Measurements from ENCODE around the gene SH2D3A. TPM values are rescaled to one million over a fixed set of nuclear protein-coding genes. Genes with fewer than 3 reads are reported as not detected.
A peak's percentile ranks its signal among the peaks of the same experiment; 100 is the strongest.

Gene SH2D3A
- total RNA-seq, 1 experiment from 2014 or later, result 17.9 TPM

DNA sequence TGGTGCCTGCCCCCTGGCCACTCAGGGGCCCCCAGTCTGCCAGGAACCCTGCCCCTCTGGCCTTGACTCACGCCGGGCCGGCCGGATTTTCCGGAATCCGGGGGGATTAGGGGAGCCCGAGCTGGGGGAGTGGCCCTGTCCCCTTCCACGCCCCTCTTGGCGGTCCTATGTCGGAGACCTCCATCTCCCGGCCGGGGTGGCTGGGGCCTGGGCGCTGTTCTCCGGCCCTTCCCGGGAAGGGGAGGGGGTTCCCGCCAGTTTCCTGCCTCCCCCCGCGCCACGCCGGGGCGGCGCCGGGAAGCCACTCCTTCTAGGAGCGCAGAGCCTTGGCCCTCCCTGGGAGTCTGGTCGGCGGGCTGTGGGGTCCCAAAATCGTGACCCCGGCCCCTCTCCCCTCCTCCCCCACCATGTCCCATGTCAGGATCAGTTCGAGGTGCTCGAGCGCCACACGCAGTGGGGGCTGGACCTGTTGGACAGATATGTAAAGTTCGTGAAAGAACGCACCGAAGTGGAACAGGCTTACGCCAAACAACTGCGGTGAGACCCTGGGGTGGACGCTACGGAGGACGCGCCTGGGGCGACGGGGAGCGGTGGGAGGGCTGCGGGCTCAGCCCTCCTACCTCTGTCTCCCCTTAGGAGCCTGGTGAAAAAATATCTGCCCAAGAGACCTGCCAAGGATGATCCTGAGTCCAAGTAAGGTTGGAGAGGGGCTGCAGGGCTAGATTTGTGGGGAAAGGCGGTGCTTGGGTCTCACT, 26.5 kb downstream of the SH2D3A start:
- no peak overlapping the region for H4K5ac ChIP-seq (ENCODE audit: insufficient read length, low read depth, low read length)
- no peaks in the 10 kb centered on the region for H3K9me3 Mint-ChIP-seq
- no peak overlapping the region for H2BK15ac ChIP-seq (ENCODE audit: low read depth, low read length)

More for the DNA sequence above, 26.5 kb downstream of the SH2D3A start:
- WGBS (ENCODE audit: extremely low coverage, insufficient read length, low lambda C conversion rate), result no CpG with 5 or more reads among the region's 46 CpGs
- Histone ChIP-seq H3K27me3 (ENCODE audit: insufficient read depth, low read length) (no peaks in the 10 kb centered on the region), H3K14ac (ENCODE audit: insufficient read depth, low read length) (no peak overlapping the region; the same call in 1 of the 2 replicates), H3K4ac (ENCODE audit: low read depth, low read length) (no peak overlapping the region), H4K20me1 (ENCODE audit: control insufficient read depth, insufficient read depth, insufficient read length) (no peaks in the 10 kb centered on the region), H3K23me2 (ENCODE audit: insufficient read length, low read depth, low read length, poor library complexity, severe bottlenecking) (peaks cover 21% of the 10 kb centered on the region), H2BK5ac (ENCODE audit: insufficient read length, low read length) (no peak overlapping the region), H3K27ac (ENCODE audit: insufficient read length, low read depth, low read length) (no peak overlapping the region), H3K56ac (ENCODE audit: insufficient read length, low read depth, low read length) (no peak overlapping the region), H4K91ac (ENCODE audit: insufficient read length, low read depth, low read length) (no peak overlapping the region), H4K8ac (replicated peaks; ENCODE audit: insufficient read length, low read depth, low read length) (no peak overlapping the region), H3T11ph (ENCODE audit: low read length) (no peak overlapping the region), H3K79me2 (ENCODE audit: insufficient read depth, low read length) (no peaks in the 10 kb centered on the region; the same call in 1 of the 2 replicates), H3K9me3 (ENCODE audit: control insufficient read depth, low read depth, low read length) (no peaks in the 10 kb centered on the region), H3K9ac (ENCODE audit: extremely low read depth, insufficient read length, low read length) (peak overlapping the region; percentile 56), H2AK5ac (ENCODE audit: insufficient read length, low read length) (no peak overlapping the region), H3K4me2 (ENCODE audit: insufficient read depth, insufficient read length, low read length) (peak overlapping the region; percentile 42), H3K4me1 (ENCODE audit: insufficient read depth, low read length) (peaks cover 12% of the 10 kb centered on the region), H3K23ac (ENCODE audit: insufficient read length, low read depth, low read length) (no peak overlapping the region), H2BK20ac (ENCODE audit: low read depth, low read length, poor library complexity, severe bottlenecking) (no peak overlapping the region), H3K79me1 (ENCODE audit: insufficient read depth, low read depth, low read length, poor library complexity, severe bottlenecking) (no peaks in the 10 kb centered on the region), H2AFZ (ENCODE audit: low read length) (no peak overlapping the region), H3K18ac (ENCODE audit: insufficient read length, low read depth, low read length) (no peak overlapping the region), H2BK12ac (ENCODE audit: insufficient read length, low read depth, low read length) (no peak overlapping the region), H2BK120ac (ENCODE audit: low read depth, low read length, poor library complexity, severe bottlenecking) (no peak overlapping the region)
- peak overlapping the region; percentile 84 to 92 for H3K4me3 Mint-ChIP-seq
- H3K27me3 Mint-ChIP-seq (ENCODE audit: low read depth), result no peaks in the 10 kb centered on the region
- peaks cover 49 to 65% of the 10 kb centered on the region in 2 experiments for H3K4me1 Mint-ChIP-seq
- peak; percentile 69 for DNase-seq
- TF ChIP-seq, protein P1, sequence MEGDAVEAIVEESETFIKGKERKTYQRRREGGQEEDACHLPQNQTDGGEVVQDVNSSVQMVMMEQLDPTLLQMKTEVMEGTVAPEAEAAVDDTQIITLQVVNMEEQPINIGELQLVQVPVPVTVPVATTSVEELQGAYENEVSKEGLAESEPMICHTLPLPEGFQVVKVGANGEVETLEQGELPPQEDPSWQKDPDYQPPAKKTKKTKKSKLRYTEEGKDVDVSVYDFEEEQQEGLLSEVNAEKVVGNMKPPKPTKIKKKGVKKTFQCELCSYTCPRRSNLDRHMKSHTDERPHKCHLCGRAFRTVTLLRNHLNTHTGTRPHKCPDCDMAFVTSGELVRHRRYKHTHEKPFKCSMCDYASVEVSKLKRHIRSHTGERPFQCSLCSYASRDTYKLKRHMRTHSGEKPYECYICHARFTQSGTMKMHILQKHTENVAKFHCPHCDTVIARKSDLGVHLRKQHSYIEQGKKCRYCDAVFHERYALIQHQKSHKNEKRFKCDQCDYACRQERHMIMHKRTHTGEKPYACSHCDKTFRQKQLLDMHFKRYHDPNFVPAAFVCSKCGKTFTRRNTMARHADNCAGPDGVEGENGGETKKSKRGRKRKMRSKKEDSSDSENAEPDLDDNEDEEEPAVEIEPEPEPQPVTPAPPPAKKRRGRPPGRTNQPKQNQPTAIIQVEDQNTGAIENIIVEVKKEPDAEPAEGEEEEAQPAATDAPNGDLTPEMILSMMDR (conservative IDR thresholded peaks at IDR 0.05), result no peak
- peak overlapping the region; percentile 91 to 92 (median 91); a peak in 4 of 7 replicates for H3K27ac Mint-ChIP-seq
- peaks cover 29 to 35% (median 35%) of the 10 kb centered on the region in 3 experiments for H3K36me3 Mint-ChIP-seq (ENCODE audit: insufficient read depth in 1 of 3, low read depth in 3 of 3)
